LHCN-M2 (cell line): Measurements from ENCODE around the gene SYCE3. TPM values are rescaled to one million over a fixed set of nuclear protein-coding genes. Genes with fewer than 3 reads are reported as not detected.
A peak's percentile ranks its signal among the peaks of the same experiment; 100 is the strongest.

ENCODE experiments used
- DNase-seq: peaks from one replicate; pipeline ENCODE4 v3.0.0-alpha.2; 2012; ENCODE audit warnings: low read depth
- total RNA-seq: library from RNA; depleted of rRNA; stranded (reverse); fragments of >200 nt; gene quantifications from 2 replicates; pipeline ENCODE4 v1.2.3, GENCODE V29; 2014

Gene SYCE3
- total RNA-seq, 1 experiment from 2014 or later: not detected

DNA sequence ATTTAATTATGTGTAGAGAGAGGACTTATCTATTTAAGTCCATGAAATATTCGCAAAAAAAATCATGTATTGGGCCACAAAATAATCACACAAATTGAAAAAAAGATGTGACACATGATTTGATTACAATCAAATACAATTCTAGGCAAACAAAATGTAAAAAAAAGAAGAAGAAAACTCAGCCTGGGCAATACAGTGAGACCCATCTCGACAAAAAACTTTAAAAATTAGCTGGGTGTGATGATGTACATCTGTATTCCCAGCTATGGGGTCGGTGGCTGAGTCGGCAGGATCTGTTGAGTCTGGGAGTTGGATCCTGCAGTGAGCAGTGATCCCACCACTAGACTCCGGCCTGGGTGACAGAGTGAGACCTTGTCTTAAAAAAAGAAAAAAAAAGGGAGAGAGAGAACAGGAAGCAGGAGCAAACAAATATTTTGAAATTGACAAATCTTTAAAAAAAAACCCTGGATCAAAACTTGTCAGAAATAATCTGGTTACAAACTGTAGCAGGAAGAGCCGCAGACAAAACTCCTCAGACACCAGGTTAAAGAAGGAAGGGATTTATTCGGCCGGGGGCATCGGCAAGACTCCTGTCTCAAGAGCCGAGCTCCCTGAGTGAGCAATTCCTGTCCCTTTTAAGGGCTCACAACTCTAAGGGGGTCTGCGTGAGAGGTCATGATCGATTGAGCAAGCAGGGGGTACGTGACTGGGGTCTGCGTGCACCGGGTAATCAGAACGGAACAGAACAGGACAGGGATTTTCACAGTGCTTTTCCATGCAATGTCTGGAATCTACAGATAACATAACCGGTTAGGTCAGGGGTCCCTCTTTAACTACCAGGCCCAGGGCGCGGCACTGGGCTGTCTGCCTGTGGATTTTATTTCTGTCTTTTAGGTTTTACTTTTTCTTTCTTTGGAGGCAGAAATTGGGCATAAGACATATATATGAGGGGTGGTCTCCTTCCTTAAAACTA is 29.6 kb downstream of the SYCE3 start:
- no peak for DNase-seq

DNA sequence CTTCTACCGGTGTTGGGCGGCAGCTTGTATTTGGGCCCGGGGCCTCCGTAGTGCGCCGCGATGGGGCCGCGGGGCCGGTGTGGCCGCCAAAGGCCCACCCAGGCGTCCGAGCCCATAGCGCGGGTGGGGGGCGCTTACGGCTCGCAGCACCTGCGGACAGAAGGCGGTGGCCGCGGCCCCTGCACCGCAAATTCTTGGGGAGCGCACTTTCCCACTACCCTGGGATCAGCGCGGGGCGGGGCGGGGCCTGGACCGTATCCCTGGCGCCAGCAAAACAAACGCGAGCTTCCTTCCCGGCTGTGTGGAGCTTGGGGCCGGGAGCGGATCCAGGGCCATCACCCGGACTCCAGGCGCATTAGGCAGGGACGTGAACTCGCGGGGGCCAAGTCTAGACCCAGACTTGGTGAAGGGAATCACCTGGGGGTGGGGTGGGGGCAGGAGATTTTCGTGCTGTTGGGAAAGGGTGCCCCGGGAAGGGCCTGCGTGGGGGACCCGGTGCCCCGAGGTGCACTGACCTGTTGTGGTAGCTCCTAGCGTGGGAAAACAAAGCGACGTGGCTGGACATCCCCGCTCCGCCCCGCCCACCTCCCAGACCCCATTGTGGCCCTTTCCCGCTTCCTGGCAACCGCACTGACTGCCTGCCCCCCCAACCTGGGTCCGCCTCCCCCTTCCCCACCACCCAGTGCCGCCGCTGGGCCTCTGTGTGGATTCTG is 30.6 kb downstream of the SYCE3 start:
- no peak for DNase-seq

GRCh38 chr22:50531546-50531961 is 31.2 kb downstream of the SYCE3 start:
- no peak for DNase-seq

- DNase-seq: peak; percentile 55
Observed at GRCh38 chr22:50530877-50531545, 31.7 kb downstream of the SYCE3 start.

- DNase-seq: no peak
Observed at GRCh38 chr22:50530580-50530876, 32.2 kb downstream of the SYCE3 start.

GRCh38 chr22:50529897-50530579 is 32.7 kb downstream of the SYCE3 start, which contains the start of gene TYMP:
Gene TYMP, minus strand, starts transcription at chr22:50530012. Its CDS starts 303 bp downstream, at chr22:50529709.
- peak; percentile 43 for DNase-seq

DNA sequence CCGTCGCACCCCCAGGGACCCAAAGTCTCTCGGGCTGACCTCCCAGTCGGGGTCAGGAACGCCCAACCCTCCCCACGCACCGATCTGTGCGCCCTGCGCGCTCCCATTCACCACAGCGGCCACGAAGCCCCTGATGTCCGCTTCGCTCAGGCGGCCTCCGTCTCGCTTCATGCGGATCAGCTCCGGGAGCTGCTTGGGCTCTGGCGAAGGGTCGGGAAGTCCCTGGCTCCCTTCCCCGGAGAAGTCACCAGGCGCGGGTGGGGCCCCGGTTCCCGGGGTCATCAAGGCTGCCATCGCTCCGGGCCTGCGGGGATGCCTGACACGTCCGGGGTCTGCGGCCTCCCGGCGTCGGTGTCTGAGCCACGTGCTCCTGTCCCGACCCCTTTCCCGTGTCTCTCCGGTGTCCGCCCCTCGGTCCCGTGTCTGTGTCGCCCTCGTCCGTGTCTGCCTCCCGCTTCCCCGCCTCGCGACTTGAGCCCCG is 33.3 kb downstream of the SYCE3 start:
- DNase-seq: no peak

DNA sequence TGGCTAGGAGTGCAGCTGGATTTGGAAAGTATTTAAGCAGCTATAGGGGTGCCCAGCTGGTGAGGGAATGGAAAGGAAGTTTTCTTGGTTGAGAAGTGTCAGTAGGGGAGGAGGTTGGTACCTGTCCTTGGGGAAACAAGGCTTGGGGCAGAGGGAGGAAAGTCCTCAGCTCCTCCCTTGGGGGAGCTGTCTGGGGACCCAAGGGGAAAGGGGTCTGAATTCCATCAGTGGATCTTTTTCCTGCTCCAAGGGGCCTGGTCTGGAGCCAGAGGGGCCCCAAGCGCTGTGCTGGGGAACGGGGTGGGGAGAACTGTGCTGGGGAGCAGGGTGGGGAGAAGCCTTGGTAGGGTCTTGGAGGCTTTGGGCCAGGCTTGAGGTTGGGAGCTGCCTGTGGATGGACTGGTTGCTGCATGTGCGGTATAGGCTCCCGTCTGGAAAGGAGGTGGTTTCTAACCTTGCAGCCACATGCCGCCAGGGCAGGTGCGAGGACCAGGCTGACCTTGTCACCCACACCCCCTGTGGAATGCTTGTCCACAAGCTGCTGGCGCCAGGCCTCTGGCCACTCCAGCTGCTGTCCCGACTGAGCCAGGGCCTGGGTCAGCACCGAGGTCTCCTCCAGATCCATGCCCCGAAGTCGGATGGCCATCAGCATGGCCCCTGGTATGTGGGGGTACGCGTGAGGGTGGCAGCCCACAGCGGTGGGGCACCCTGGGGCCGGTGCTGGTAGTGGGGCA is 33.9 kb downstream of the SYCE3 start:
- no peak for DNase-seq

DNA sequence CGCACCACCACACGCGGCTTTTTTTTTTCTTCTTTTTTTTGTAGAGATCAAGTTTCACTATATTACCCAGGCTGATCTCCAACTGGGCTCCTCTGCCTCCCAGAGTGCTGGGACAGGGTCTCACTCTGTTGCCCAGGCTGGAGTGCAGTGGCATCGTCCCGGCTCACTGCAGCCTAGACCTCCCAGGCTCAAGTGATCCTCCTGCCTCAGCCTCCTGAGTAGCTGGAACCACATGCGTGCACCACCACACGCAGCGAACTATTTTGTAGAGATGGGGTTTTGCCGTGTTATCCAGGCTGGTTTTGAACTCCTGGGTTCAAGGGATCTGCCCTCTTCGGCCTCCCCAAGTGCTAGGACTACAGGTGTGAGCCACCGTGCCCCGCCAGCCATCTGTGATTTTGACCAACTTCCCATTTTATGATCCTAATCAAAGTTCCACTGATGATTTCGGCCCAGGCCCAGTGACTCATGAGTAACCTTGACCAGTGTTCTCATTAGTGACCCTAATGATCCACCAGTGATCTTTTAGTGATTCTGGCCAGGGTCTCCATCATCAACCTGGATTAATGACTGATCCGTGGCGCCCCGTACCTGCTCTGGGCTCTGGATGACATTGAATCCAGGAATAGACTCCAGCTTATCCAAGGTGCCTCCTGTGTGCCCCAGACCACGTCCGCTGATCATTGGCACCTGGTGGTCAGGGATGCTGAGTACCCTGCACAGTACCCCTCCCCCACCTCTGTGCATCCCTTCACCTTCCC is 34.6 kb downstream of the SYCE3 start:
- DNase-seq: no peak

DNA sequence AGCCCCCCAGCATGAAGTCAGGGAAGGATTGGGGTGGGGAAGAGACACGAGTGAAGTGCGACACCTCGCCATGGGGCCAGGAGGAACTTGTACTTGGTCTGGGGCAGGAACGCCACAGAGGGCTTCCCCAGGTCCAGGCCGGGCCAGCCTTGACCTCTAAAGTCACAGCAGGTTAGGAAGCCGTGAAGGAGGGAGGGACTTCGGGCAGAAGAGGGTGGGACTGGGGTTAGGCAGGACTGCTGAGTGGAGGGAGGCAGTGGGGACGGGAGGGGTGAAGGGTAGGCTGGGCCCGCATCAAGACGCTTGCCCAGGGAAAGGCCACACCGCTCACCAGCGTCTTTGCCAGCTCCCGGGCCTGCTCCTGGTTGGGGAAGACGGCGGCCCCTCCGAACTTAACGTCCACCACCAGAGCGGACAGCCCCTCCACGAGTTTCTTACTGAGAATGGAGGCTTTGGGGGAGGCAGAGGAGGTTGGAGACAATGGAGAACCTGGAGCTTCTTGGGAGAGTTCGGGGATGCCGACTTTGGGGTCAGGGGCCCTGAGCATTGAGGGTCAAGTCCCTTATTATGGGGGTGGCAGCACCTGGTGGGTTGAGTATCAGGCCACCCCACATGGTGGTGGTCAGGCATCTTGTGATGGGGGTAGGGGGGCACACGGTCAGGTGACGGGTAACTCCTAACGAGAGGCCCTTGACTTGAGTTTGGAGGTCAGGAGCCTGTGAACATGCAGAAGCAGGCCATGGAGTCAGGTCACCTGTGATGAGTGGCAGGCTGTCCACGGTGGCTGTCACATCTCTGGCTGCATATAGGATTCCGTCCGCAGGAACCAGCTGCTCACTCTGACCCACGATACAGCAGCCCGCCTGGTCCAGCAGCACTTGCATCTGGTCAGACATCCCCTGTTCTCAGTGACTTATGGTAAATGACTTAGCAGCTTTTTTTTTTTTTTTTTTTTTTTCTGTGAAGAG is 35.6 kb downstream of the SYCE3 start:
- DNase-seq: no peak

GRCh38 chr22:50526108-50526833 is 36.4 kb downstream of the SYCE3 start:
- DNase-seq: peak; percentile 67

DNA sequence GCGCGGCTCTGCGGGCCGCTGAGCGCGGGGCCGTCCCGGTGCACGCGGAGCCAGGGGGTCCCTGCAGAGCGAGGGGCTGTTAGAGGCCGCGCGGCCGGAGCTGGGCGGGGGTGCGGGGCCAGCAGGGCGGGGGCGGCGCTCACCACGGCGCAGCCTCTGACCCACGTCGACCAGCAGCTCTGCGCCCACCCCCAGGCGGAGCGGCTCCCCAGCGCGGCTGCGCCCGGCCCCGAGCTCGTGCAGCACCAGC is 36.9 kb downstream of the SYCE3 start:
- no peak for DNase-seq

GRCh38 chr22:50525104-50525857 is 37.4 kb downstream of the SYCE3 start, which contains the start of gene SCO2:
Gene SCO2, minus strand, starts transcription at chr22:50525598. Its CDS starts 1,187 bp downstream, at chr22:50524411.
- DNase-seq: peak; percentile 95

DNA sequence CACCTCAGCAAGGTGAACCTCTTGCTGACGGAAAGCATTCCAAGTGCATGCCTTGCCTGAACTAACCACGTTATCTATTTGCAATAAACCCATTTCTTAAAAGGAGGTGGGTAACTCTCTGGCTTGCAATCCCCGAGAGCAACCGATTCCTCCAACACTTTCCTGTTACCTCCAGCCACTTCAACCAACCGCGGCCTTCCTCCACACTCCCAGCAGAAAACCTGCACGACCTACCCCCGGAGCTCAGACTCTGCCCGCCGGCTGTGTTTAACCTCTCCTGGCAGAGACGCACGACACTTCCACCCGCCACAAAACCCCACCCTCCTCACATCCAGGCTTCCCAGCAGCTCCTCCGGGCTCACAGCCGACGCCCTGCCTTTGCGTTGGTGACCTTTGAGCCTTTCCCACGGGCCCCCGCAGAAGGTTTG is 38.0 kb downstream of the SYCE3 start:
- no peak for DNase-seq

- DNase-seq: no peak
Observed at GRCh38 chr22:50523806-50524675, 38.7 kb downstream of the SYCE3 start.

GRCh38 chr22:50523458-50523805 is 39.3 kb downstream of the SYCE3 start:
- no peak for DNase-seq
